Activated CD4-positive, alpha-beta memory T cell treated with anti-CD3 and anti-CD28 coated beads for 36 hours (primary cell): ENCODE data around the gene MISP. TPM values are rescaled to one million over a fixed set of nuclear protein-coding genes. Genes with fewer than 3 reads are reported as not detected.

Source experiments
- CTCF ChIA-PET: fragments of 350-600 bp; sonication (Branson Sonifier 250); formaldehyde crosslinking; loops from one replicate; lab custom pipeline; 2021; ENCODE audit warnings: antibody characterized with exemption, inconsistent platforms; lab: Charles Lee
- POLR2A ChIA-PET: fragments of 350-600 bp; sonication (Branson Sonifier 250); formaldehyde crosslinking; loops from one replicate; lab custom pipeline; 2021; ENCODE audit warnings: antibody characterized with exemption; lab: Charles Lee
- DNase-seq: peaks from one replicate; pipeline ENCODE4 v3.0.0-alpha.2; 2020
- H3K27ac Mint-ChIP-seq: one replicate; pipeline ENCODE4 v1.8.0; 2021; ENCODE audit warnings: mixed read lengths
- H3K27me3 Mint-ChIP-seq: one replicate; pipeline ENCODE4 v1.8.0; 2021; ENCODE audit warnings: mixed read lengths
- H3K36me3 Mint-ChIP-seq: one replicate; pipeline ENCODE4 v1.8.0; 2021; ENCODE audit warnings: mixed read lengths
- H3K4me1 Mint-ChIP-seq: one replicate; pipeline ENCODE4 v1.8.0; 2021; ENCODE audit warnings: low read depth, mixed read lengths
- H3K4me3 Mint-ChIP-seq: one replicate; pipeline ENCODE4 v1.8.0; 2021; ENCODE audit warnings: mild to moderate bottlenecking, mixed read lengths
- H3K9me3 Mint-ChIP-seq: one replicate; pipeline ENCODE4 v1.8.0; 2021; ENCODE audit warnings: mixed read lengths
- intact Hi-C: fragments of 100-400 bp; cut with micrococcal nuclease; formaldehyde crosslinking; loops from one replicate; pipeline ENCODE4 v1.15.1; 2023
- total RNA-seq, 2 experiments: library from RNA; stranded (reverse); gene quantifications; one replicate each; pipeline ENCODE4 v1.2.3, GENCODE V29; 2021

Gene MISP
- total RNA-seq, 2 experiments from 2014 or later, result not detected

DNA sequence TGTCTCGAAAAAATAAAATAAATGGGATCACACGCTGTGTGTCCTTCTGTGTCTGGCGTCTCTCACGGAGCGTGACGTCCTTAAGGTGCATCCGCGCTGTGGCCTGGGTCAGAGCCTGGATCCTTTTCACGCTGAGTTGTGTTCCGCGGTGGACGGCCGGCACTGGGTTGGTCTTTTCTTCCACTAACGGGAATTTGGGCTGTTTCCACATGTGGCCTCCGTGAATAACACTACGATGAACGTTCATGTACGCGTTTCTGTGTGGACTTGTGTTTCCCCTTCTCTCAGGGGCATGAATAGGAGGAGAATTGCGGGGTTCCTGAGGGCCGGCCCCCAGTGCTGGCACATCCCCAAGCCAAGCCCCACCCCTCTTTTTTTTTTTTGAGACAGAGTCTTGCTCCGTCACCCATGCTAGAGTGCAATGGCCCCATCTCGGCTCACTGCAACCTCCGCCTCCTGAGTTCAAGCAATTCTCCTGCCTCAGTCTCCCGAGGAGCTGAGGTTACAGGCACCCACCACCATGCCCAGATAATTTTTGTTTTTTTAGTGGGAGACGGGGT lies 40.2 kb downstream of the MISP start:
- H3K4me1 Mint-ChIP-seq, result no peaks in the 10 kb centered on the region
- intact Hi-C loops, result no loop called here
- H3K36me3 Mint-ChIP-seq, result no peaks in the 10 kb centered on the region
- ChIA-PET CTCF (interaction anchor here (1.7 kb wide), 1 partner anchor 22 kb away, joined by 4 read pairs; no protein-coding TSS in a partner anchor), POLR2A (no interaction called here)
- H3K27me3 Mint-ChIP-seq, result no peaks in the 10 kb centered on the region
- DNase-seq, result no peak
- no peak overlapping the region for H3K4me3 Mint-ChIP-seq
- H3K27ac Mint-ChIP-seq, result no peak overlapping the region
- no peaks in the 10 kb centered on the region for H3K9me3 Mint-ChIP-seq

DNA sequence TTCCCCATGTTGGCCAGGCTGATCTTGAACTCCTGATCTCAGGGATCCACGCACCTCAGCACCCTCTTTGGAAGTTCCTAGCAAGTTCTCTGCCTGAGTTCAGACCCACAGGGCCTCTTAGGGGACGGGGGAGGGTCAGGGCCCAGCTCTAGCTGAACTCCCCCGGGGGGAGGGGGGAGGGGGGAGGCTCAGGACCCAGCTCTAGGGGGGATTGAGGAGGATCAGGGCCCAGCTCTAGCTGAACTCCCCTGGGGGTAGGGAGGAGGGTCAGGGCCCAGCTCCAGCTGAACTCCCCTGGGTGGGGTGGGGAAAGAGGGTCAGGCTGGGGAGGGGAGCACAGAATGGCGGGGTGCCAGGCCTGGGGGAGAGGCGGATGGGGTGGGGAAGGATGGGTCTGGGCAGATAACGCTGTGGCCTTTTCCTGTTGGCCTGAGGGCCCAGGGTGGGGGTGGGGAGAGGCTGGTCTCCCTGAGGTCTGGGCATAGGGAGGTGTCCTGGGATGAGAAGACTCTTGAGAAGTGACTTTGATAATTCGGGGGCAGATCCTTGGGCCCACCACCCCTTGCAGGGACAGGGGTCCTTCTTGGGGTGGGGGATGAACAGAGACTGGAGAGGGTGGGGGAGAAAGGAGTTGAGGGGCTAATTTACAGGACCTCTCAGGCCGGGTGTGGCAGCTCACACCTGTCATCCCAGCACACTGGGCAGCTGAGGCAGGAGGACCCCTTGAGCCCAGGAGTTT lies 40.8 kb downstream of the MISP start:
- DNase-seq, result no peak
- ChIA-PET CTCF (interaction anchor here (1.7 kb wide), 1 partner anchor 22 kb away, joined by 4 read pairs; no protein-coding TSS in a partner anchor), POLR2A (no interaction called here)
- intact Hi-C loops, result no loop called here
- Mint-ChIP-seq H3K9me3 (no peaks in the 10 kb centered on the region), H3K27ac (no peak overlapping the region), H3K27me3 (no peaks in the 10 kb centered on the region), H3K4me1 (no peaks in the 10 kb centered on the region), H3K36me3 (no peaks in the 10 kb centered on the region), H3K4me3 (no peak overlapping the region)

DNA sequence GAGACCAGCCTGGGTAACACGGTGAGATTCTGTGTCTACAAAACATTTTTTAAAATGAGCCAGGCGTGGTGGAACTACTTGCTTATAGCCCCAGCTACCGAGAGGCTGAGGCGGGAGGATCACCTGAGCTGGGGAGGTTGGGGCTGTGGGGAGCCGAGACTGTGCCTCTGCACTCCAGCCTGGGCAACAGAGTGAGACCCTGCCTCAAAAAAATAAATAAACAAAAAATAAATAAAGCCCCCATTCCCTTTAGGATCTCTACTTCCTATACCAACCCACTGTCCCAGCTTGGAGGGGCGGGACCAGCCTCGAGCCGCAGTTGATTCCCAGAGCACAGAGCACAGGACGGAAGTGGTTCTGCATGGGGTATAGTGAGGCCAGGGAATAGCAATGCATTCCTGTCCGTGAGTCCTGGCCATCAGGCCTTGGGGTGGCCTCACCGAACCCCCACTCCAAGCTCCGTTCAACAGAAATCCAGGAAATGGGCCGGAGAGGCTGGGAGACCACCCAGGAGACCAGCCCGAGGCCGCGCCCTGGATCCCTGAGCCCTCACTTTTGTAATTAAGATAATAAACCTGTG lies 41.5 kb downstream of the MISP start:
- CTCF ChIA-PET, result no interaction called here
- no peaks in the 10 kb centered on the region for H3K27me3 Mint-ChIP-seq
- intact Hi-C loops, result no loop called here
- no peak for DNase-seq
- H3K4me1 Mint-ChIP-seq, result no peaks in the 10 kb centered on the region
- no peaks in the 10 kb centered on the region for H3K9me3 Mint-ChIP-seq
- POLR2A ChIA-PET, result no interaction called here
- H3K36me3 Mint-ChIP-seq, result no peaks in the 10 kb centered on the region
- no peak overlapping the region for H3K27ac Mint-ChIP-seq
- H3K4me3 Mint-ChIP-seq, result no peak overlapping the region

DNA sequence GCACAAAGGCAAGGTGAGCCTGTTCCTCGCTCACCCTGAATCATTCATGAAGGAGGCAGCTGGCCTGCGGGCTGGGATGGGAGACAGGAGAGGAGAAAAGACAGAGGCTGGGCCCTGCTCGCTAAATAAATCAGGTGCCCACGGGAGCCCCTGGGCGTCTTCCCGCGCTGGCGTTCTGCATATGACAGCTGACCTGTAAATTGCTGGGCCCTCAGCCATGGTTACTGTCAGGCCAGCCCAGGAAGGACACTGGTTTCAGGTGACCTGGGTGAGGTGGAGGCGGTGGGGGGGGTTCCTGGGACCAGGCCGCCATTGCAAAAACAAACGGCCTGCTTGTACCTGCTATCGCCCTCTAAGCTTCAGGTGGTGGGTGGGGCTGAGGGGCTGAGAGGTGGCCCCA lies 42.9 kb downstream of the MISP start:
- H3K4me3 Mint-ChIP-seq, result no peak overlapping the region
- H3K9me3 Mint-ChIP-seq, result no peaks in the 10 kb centered on the region
- no peak overlapping the region for H3K27ac Mint-ChIP-seq
- no peak for DNase-seq
- no peaks in the 10 kb centered on the region for H3K4me1 Mint-ChIP-seq
- ChIA-PET CTCF (no interaction called here), POLR2A (no interaction called here)
- no peaks in the 10 kb centered on the region for H3K27me3 Mint-ChIP-seq
- intact Hi-C loops, result no loop called here
- H3K36me3 Mint-ChIP-seq, result peaks cover 5% of the 10 kb centered on the region

DNA sequence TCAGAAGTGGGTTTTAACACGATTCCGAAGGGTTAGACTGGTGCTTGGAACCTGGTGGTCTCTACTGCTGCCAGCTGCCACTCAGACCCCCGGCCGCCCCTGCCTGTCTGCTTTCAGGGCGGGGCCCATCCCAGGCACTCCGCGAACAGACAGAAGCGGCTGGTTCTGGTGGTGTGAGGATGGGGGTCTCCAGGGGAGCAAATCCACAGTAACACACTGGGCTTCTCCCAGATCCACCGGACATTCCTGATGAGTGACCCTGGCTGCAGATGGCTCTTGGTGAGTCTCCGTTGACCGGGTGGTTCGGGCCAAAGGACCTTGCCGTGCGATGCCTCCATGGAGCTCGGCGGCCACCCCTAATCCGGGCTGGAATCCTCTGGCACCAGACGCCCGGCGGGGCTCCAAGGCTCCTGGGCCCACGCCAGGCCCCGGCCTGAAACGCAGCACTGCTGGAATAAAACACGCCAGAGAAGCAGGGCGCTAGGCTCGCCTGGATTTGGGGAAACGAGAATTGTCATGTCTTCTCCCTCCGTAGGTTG lies 44.2 kb downstream of the MISP start:
- H3K27ac Mint-ChIP-seq, result no peak overlapping the region
- H3K27me3 Mint-ChIP-seq, result no peaks in the 10 kb centered on the region
- no peak for DNase-seq
- no peak overlapping the region for H3K4me3 Mint-ChIP-seq
- ChIA-PET POLR2A (no interaction called here), CTCF (no interaction called here)
- no peaks in the 10 kb centered on the region for H3K9me3 Mint-ChIP-seq
- intact Hi-C loops, result loop anchor here (5.0 kb wide), 1 partner anchor 112 kb away; no protein-coding TSS in a partner anchor
- peaks cover 18% of the 10 kb centered on the region for H3K36me3 Mint-ChIP-seq
- peaks cover 6% of the 10 kb centered on the region for H3K4me1 Mint-ChIP-seq

DNA sequence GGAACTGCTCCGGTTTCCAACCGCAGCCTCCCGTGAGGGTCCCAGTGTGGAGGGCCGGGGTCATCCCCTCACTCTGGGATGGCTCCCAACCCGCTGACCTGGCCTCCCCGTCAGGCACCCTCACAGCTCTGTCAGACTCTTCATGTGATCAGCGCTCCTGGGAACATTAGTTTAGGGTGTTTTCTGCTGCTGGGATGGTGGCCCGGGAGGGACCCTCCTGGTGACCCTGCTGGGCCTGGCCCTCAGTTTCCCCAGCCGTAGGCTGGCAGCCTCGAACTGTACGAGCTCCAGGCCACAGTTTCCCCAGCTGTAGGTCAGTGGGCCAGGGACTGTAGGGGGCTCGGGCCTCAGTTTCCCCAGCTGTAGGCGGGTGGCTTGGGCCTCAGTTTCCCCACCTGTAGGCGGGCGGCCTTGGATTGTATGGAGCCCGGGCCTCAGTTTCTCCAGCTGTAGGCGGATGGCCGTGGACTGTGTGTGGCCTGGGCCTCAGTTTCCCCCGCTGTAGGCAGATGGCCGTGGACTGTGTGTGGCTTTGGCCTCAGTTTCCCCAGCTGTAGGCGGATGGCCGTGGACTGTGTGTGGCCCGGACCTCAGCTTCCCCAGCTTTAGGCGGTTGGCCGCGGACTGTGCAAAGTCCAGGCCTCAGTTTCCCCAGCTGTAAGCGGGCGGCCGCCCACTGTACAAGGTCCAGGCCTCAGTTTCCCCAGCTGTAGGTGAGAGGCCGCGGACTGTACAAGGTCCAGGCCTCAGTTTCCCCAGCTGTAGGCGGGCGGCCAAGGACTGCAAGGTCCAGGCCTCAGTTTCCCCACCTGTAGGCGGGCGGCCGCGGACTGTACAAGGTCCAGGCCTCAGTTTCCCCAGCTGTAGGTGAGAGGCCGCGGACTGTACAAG lies 45.0 kb downstream of the MISP start:
- H3K36me3 Mint-ChIP-seq, result peaks cover 24% of the 10 kb centered on the region
- intact Hi-C loops, result loop anchor here (2.0 to 5.0 kb wide), 5 partner anchors 67 to 453 kb away; partner anchors contain the start of genes MIDN and POLRMT
- no peaks in the 10 kb centered on the region for H3K27me3 Mint-ChIP-seq
- peaks cover 12% of the 10 kb centered on the region for H3K4me1 Mint-ChIP-seq
- no peaks in the 10 kb centered on the region for H3K9me3 Mint-ChIP-seq
- H3K4me3 Mint-ChIP-seq, result peak overlapping the region; percentile 93
- no peak overlapping the region for H3K27ac Mint-ChIP-seq
- ChIA-PET CTCF (interaction anchor here (1.4 kb wide), 1 partner anchor 484 kb away, joined by 3 read pairs; no protein-coding TSS in a partner anchor), POLR2A (interaction anchor here (1.1 to 1.6 kb wide), 2 partner anchors 133 to 136 kb away, joined by 5 to 6 read pairs; partner anchors contain the start of gene RNF126)
- DNase-seq, result no peak

DNA sequence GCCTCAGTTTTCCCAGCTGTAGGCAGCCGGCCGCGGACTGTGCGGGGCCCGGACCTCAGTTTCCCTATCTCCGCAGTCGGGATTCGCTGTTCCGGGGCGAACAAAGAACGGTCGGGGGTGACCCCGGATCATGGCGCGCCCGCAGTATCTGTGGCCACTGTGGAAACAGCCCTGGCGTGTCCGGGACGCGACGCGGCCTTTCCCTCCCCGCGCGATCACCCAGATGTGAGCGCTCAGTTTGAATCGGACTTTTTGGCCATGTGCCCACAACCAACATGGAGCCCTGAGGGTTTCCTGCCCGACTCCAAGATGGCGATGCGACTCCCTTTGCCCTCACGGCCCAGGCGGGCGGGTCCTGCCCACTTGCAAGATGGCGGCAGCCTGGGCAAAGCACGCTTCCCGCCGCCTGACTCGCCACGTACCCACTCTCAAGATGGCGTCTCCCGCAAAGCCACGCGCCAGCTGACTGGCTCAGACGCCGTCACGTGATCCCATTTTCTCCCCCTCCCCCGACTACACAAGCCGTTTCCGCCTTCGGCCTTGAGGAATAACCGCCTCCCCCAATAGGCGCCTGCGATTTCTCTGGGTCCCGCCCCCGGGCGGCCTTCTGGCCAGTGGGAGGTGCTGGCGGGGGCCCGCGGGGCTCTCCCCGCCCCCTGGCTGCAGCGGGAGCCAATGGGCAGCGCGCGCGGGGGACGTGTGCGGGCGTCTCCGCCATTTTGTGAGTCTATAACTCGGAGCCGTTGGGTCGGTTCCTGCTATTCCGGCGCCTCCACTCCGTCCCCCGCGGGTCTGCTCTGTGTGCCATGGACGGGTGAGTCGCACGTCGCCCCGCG lies 46.0 kb downstream of the MISP start, which contains the start of gene PTBP1:
Gene PTBP1, plus strand, starts transcription at position 761 of the 836 bp plus-strand sequence. Its CDS starts 46 bp downstream, at position 807.
- CTCF ChIA-PET, result interaction anchor here (1.0 to 1.4 kb wide), 2 partner anchors 63 to 483 kb away, joined by 3 read pairs; no protein-coding TSS in a partner anchor

DNA sequence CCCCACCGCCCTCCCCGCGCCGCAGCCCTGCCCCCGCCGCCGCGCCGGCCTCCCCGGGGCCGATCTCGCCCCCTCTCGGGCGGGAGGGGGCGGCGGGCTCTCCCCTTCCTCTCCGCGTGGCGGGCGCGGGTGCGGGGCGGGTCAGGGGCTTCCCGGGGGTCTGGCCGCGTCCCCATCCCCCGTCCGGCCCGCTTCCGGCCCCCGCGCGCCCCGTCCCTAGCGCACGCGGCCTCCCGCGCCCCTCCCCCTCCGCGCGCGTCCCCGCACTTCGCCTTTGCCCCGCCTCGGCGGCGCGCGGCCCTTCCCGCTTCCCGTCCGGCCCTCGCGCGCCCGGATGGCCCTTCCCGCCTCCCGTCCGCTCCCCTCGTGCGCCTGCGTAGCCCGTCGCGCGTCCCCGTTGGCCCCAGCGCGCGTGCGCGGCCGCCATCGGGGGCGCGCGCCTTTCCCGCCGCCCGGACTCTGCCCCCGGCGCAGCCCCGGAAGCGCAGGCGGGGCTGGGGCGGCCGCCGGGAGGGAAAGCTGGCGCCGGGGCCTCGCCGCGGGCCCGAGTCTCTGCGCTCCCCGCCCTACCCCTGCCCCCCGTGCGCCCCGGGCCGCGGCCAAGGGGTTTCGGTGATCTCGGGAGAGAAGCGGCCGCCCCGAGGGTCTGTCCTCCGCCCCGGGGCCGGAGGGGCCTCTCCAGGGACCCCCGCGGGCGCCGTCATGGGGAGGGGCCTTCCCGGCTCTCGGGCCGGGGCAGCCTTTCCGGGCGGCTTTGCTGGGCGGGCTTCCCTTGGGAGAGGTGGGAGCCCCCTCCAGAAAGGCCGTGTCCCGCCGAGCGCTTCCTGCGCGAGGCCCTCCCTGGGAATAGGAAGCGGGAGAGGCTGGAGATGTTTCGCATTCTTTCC lies 46.9 kb downstream of the MISP start:
- peak; percentile 92 for DNase-seq
- H3K27ac Mint-ChIP-seq, result peak overlapping the region; percentile 90
- H3K36me3 Mint-ChIP-seq, result peaks cover 33% of the 10 kb centered on the region
- H3K4me3 Mint-ChIP-seq, result peak overlapping the region; percentile 86
- intact Hi-C loops, result loop anchor here (1.0 to 5.0 kb wide), 10 partner anchors 65 to 451 kb away; partner anchors contain the start of genes BSG, MED16, MIDN and POLRMT
- ChIA-PET POLR2A (interaction anchor here (1.5 to 1.8 kb wide), 3 partner anchors 11 to 134 kb away, joined by 4 to 8 read pairs (median 6); partner anchors contain the start of gene RNF126), CTCF (interaction anchor here (1.0 to 1.4 kb wide), 3 partner anchors 64 to 482 kb away, joined by 3 read pairs; no protein-coding TSS in a partner anchor)
- peaks cover 30% of the 10 kb centered on the region for H3K4me1 Mint-ChIP-seq
- H3K9me3 Mint-ChIP-seq, result no peaks in the 10 kb centered on the region
- no peaks in the 10 kb centered on the region for H3K27me3 Mint-ChIP-seq

More for the DNA sequence above, 46.0 kb downstream of the MISP start, which contains the start of gene PTBP1:
- intact Hi-C loops, result loop anchor here (1.0 to 5.0 kb wide), 10 partner anchors 66 to 452 kb away; partner anchors contain the start of genes BSG, MED16, MIDN and POLRMT
- Mint-ChIP-seq H3K9me3 (no peaks in the 10 kb centered on the region), H3K36me3 (peaks cover 30% of the 10 kb centered on the region), H3K4me3 (peak within 1 kb of the TSS; percentile 93), H3K4me1 (peaks cover 22% of the 10 kb centered on the region), H3K27ac (peak within 1 kb of the TSS; percentile 90), H3K27me3 (no peaks in the 10 kb centered on the region)
- peak; percentile 100 for DNase-seq
- POLR2A ChIA-PET, result interaction anchor here (1.1 to 1.6 kb wide), 2 partner anchors 134 to 137 kb away, joined by 5 to 6 read pairs; partner anchors contain the start of gene RNF126

DNA sequence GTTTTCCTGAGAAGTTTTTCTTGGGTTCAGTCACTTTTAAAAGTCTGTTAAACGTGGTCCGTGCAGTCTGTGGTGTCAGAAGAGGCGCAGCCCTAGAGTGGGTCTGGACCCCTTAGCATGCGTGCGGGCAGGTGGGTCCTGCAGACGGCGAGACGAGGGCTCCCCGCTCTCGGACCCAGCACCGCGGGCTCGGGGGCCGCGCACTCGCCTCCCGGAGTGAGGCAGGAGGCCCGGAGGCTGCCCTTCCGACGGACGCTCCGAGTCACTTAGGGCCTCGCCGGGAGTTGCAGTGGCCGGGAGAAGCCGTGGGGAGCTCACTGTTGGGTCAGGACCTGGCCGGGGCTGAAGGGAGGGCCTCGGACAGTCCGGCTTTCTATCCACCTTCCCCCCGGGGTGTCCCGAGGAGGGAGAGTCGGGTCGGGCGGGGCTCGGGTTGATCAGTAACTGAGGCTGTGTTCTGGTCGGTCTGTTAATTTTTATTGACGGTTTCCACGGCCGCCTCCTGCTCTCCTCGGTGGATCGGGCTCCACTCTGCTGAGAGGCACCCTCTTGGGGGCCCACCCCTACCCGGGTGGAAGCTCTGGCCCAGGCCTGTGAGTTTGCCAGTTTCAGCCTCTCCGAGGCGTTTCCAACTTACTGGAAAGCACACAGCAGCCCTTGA lies 47.6 kb downstream of the MISP start:
- Mint-ChIP-seq H3K36me3 (peaks cover 38% of the 10 kb centered on the region), H3K27ac (peak overlapping the region; percentile 90), H3K4me1 (peaks cover 35% of the 10 kb centered on the region), H3K27me3 (no peaks in the 10 kb centered on the region), H3K4me3 (peak overlapping the region; percentile 86), H3K9me3 (no peaks in the 10 kb centered on the region)
- CTCF ChIA-PET, result interaction anchor here (1.1 kb wide), 1 partner anchor 203 kb away, joined by 3 read pairs; no protein-coding TSS in a partner anchor
- no peak for DNase-seq
- intact Hi-C loops, result loop anchor here (5.0 kb wide), 1 partner anchor 109 kb away; no protein-coding TSS in a partner anchor
- POLR2A ChIA-PET, result interaction anchor here (1.5 to 2.4 kb wide), 4 partner anchors 11 to 139 kb away, joined by 4 to 8 read pairs (median 5); partner anchors contain the start of gene RNF126
